Stimulated activated CD4-positive, alpha-beta T cell treated with anti-CD3 and anti-CD28 coated beads, Interleukin-12 subunit alpha, Interleukin-12 subunit beta, amount 100 ng/mL, for 48 hours (primary cell): ENCODE results near the gene SUPT20H.

ENCODE experiments used
- DNase-seq, 3 donors: peaks; one replicate each; pipeline ENCODE4 v3.0.0-alpha.2; 2020; ENCODE audit warnings: low read depth in 2 of 3, low spot score in 1 of 3

The SUPT20H gene

GRCh38 chr13:37001921-37002250, 57.6 kb downstream of the SUPT20H start:
- no peak for DNase-seq

- DNase-seq = peak; percentile 84 to 86 (median 85)
These were observed 60.3 kb downstream of the SUPT20H start, which contains the start of gene ALG5 for GRCh38 chr13:36999054-36999714. ALG5 (minus strand) TSS chr13:36999340; CDS start chr13:36999300, 40 bp downstream.

GRCh38 chr13:36998624-36999041, 60.9 kb downstream of the SUPT20H start:
- peak in 1 of 3 donors; percentile 10 for DNase-seq

- no peak for DNase-seq
These were observed 61.6 kb downstream of the SUPT20H start for GRCh38 chr13:36997716-36998427.

DNA sequence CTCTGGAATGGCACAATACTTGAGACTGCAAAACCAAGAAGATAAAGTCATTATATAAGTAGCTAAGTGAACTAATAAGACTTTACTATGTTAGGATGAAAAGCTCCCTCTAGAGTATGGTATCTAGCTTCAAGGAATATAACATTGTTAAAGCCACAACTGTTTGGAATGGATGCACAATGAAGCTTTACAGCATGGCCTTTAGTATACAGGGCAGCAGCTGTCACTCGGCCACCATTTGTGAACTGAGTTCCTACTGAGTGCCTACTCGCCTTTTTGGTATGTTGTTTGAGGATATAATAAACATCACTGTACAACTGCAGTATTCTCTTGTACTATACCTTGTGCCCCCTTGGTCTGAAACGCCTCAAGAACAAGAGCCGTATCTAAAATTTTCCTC, 67.1 kb downstream of the SUPT20H start:
- DNase-seq = no peak

- DNase-seq = no peak
These were observed 72.8 kb downstream of the SUPT20H start for GRCh38 chr13:36986462-36987240.

DNA sequence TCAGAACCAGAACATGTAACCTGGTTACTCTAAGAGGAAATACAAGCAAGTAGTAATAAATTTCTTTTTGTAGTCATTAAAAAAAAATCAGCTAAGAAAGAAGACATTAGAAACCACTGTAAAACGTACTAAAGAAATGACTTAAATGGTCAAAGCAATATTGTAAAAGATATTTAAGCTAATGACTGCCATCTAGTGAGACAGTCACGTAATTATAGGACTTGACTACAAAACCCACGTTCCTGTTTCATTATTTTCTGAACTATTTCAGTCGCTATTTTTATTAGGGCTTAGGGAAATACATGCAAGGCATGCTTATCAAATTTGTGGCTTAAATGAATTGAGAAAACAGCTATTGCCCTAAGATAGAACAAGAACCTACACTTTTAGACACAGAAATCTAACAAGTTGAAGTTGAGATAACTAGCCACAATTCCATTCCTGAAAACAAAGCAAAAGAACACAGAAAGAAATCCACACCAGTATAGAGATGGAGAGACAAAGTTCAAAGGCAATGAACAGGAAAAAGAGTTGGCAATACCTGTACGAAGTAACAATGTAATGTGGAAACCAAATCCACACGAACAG, 78.2 kb downstream of the SUPT20H start:
- no peak for DNase-seq

DNA sequence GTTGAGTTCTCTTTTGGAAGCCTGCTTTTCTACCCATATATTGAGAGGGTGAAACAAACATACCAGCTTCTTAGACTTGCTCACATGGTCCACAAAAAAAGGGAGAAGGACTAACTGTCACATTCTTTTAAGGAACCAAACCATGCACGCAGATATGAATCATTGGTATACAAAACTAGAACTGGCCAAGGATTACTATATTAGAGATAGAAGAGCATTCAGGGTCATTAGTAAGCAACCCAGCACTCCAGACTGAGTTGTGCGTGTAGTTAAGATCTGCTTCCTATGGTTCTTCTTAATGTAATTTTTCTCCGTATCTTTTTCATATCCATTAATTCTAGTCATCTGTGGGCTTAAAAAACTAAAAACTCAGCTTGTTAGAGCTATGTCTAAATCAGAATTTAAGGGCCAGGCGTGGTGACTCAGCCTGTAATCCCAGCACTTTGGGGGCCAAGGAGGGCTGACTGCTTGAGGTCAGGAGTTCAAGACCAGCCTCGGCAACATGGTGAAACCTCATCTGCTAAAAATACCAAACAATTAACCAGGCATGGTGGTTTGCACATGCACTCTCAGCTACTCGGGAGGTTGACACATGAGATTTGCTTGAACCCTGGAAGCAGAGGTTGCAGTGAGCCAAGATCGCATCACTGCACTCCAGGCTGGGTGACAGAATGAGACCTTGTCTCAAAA, 80.0 kb downstream of the SUPT20H start:
- no peak for DNase-seq

GRCh38 chr13:36975172-36975571, 84.3 kb downstream of the SUPT20H start:
- no peak for DNase-seq

- no peak for DNase-seq
These were observed 85.7 kb downstream of the SUPT20H start for GRCh38 chr13:36973621-36974295.

- no peak for DNase-seq
These were observed 86.5 kb downstream of the SUPT20H start for GRCh38 chr13:36973009-36973408.

DNA sequence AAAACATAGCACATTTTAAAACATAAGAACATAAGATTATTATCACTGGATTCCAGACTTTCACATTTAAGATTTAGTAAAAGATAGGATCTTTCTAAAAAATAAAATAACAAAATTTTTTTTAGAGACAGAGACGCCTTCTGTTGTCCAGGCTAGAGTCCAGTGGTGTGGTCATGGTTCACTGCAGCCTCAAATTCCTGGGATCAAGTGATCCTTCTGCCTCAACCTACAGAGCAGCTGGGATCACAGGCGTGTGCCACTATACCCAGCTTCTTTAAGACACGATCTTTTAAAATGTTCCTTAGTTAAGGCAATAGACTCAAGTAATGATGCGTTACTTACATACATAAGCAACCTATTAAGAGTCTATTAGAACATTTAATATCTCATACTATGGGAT, 93.1 kb downstream of the SUPT20H start:
- DNase-seq = no peak

DNA sequence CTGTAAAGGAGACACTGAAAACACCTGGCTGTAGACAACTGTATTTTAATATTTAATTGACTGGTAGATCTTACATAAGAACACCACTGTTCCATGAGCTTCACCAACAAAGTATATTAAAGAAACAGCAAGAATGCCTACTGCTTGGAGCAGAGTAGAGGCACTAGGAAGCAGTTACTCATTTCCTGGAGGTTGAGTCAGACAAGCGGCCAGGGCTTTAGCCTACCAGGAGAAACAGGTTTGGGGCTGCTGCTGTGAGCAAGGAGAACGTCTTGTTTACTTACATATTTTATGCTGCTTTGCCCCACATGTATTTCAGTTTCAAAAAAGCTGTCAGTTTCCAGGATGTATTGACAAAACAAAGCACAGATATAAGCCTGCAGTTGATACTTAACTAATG, 93.7 kb downstream of the SUPT20H start:
- no peak for DNase-seq

DNA sequence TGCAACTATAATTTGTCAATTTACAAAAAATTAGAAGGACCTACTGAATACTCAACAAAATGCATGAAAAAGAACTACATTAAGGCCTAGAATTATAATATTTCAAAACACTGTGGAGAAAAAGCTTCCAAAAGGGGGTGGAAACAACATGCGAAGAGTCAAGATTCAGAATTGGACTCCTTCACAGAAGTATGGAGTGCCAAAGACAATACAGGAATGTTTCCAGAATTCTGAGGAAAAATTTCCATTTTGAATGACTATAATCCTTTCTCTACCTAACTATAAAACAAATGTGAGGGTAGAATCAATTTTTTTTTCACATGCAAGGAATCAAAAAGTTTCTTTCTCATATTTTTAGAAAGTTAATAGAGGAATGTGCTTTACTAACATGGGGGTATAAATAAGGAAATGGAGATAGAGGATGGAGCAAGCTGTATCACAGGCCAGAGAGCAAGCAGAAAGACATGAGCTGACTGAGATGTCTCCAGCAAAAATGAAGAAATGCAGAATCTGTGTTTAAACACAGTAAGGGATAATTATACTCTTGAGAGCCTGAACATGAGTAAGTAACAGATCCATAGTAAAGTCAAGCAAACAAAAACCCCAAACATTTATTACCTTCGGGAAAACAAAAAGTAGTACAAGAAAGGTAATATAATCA, 99.9 kb downstream of the SUPT20H start:
- no peak for DNase-seq
